GM19023 (cell line): ENCODE results near the gene E4F1.

Source experiments
- ATAC-seq: cut with Tn5 transposase; IDR thresholded peaks from one replicate; pipeline ENCODE4 v1.9.1; 2021; ENCODE audit warnings: mild to moderate bottlenecking, moderate library complexity; ENCODE audit not compliant: unreplicated experiment

E4F1 gene

GRCh38 chr16:2271848-2272461, 48.6 kb downstream of the E4F1 start:
- ATAC-seq, result no peak

GRCh38 chr16:2273484-2273883, 50.1 kb downstream of the E4F1 start:
- ATAC-seq, result no peak

- no peak for ATAC-seq
Measured at GRCh38 chr16:2273931-2274330, 50.5 kb downstream of the E4F1 start.

DNA sequence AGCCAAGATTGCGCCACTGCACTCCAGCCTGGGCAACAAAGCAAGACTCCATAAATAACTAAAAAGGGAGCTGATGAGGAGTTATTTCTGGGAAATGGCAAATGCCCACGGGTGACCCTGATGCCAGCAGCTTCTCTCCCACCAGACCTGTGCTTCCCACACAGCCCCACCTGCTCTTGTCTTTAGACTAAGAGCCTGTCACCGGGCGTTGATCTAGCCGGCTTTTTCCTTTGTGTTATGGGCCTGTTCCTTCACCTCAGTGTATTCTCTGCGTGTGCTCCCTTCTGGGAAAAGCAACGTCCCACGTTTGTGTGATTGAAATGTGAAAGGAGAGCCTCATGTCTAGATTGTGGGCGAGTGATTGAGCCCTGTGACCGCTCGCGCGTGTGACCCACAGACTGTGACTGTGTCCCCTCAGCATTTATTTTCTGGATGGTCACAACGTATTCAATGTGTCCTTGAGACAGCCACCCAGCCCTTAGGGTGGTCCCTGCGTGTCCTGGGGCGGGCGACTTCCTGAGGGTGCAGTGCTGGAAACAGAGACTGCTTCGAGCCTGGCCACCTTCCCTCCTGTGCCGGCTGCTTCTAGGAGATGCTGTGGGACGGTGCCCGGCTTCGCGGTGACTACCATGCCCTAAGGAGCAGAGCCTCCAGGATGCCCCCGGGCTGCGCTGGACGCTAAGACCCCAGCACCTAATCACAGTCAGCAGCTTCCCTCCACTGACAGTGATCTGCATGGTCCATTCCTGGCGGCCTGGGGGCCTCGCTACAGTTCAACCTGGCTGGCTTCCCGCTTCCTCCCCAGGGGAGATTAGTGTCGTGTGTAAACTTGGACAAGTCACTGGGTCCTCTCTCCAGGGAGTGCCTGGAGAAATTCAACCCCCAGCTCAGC, 52.3 kb downstream of the E4F1 start:
- no peak for ATAC-seq

- no peak for ATAC-seq
Measured at GRCh38 chr16:2276368-2277195, 53.2 kb downstream of the E4F1 start.

GRCh38 chr16:2277466-2278271, 54.3 kb downstream of the E4F1 start:
- no peak for ATAC-seq

GRCh38 chr16:2278272-2278608, 54.8 kb downstream of the E4F1 start:
- ATAC-seq, result no peak

- no peak for ATAC-seq
Measured at GRCh38 chr16:2278956-2279800, 55.8 kb downstream of the E4F1 start.

DNA sequence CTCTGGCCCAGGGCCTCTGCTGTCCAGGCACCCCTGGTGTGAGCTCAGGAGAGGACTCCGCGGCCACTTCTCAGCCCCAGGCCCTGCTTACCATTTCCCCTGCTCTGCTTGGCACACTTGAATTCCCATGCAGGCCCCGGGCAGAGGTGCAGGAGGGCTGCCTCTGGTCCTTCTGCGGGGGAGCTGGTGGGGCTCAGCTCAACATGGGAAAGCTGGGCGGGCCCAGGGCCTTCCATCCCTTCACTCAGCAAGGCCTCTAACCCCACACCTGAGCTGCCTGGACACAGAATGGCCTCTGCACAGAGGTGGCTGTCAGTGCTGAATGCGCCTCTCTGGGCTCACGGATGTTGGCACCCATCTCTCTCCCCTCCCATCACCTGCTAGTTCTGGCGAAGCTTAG, 57.1 kb downstream of the E4F1 start:
- ATAC-seq, result no peak

DNA sequence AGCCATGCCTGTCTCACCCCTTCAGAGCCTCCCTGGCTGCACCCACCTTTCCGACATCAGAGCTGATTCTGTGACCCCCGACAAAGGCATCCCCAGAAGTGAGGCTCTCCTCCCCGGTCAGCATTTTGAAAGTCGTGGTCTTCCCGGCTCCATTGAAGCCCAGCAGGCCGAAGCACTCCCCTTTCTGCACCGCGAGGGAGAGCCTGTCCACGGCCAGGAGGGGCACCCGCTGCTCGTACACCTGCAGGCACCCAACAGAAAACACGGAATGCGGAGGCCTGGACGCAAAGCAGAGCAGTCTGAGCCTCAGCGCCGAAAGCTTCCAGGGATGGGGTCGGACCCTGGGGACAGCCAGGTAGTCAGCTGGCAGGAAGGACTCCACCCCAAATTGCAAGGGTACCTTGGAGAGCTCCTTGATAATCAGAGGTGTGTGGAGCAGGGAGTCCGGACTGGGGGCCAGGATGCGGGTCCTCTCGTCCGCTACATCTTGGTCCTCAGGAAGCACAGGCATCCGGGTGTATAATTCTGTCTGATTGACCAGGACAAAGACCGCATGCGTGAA, 57.7 kb downstream of the E4F1 start:
- no peak for ATAC-seq

GRCh38 chr16:2282262-2282661, 58.9 kb downstream of the E4F1 start:
- no peak for ATAC-seq

DNA sequence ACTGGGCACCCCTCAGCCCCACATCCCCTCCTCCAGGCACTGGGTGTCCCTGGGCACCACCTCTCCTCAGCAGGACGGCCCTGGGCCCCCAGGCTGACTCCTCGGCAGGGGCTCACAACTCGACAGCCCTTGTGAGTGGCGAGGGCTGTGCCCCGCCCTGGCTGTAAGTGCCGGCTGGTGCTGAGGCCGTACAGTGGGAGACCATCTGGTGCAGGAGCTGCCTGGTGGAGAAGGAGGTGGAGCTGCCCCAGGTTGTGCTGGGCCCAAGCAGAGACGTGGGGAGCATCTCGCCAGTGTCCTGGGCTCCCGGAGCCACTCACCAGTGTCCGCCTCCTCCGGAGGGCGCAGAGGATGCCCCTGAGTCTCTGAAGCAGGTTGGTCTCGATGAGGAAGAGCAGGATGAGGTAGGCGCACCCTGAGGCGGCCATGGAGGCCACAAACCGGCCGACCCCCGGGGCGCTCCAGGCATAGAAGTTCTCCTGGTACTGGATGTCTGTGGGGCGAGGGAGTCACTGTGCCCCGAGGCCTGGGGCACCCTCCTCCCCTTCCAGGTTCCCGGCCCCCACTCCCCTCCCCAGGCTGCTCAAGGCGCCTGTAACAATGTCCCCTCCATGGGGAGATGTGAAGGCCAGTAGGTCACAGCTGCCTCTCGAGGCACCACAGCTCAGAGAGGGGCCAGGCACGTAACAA, 59.6 kb downstream of the E4F1 start:
- no peak for ATAC-seq

DNA sequence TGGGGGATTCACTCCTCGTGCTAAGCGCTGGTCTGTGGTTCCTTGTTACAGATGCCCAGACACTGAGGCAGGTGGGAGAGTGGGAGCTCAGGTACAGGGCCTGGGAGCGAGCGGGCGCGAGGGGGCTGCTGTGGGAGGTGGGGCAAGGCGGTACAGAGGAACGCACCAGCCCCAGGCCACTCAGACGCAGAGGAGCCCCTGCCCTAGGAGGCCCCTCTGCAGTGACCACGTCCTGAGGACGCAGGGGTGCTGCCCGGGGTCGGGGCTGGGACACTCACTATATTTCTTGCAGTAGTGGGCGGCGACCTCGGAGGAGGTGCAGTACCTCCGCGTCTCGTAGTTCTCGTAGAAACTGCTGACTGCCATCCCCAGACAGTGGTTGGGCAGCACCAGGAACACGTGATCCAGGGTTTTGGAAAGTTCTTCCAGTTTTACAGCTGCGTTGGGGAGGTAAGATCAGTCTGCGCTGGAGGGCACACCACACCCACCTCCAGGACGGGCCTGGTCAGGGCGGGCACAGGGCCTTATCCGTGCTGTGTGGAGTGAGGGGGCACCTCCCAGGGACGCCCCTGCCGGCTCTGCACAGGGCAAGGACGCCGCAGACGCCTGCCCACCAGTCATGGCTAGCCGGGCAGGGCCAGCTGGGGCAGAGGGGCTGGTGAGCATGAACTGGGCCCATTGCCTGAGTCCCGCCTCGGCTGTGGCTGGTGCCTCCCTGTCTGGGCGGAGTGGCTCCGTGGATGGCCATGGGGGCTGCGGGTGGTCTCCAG, 60.8 kb downstream of the E4F1 start:
- no peak for ATAC-seq

DNA sequence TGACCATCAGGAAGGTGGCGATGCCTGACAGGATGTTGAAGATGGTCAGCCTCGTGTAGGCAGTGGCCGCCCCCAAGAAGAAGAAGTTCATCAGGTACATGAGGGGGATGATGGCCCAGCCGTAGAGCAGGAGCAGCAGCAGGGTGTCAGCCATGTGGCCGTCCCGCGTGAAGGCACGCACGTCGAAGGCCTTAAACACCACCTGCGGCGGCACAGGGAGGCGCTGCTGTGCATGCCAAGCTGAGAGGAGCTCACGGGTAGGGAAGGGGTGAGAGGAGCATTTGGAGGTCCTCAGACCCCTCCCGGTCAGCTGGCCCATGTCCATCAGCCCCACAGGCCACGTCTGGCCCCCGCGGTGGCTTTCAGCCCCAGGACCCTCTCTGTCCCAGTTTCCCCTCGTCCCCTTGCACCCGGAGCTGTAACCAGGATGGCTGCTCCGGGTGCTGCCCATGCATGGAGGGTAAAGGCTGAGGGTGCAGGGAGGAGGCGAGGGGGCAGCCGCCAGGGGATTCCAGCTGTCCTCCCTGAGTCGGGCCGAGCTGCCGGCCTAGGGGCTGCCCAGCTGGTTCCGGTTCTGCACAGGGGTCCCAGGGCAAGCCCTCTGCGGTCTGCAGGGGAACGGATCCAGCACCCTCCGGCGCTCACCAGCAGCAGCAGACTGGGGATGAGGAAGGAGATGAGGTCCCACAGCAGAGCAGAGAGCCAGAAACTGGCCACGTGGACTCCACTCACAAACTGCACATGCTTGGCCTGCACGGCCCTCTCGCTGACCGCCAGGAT, 61.6 kb downstream of the E4F1 start:
- no peak for ATAC-seq
